ENCODE results near the gene DHRS1.

GRCh38 chr14:24290746-24291145, 8.8 kb downstream of the DHRS1 start:
- TF ChIP-seq JUNB (IDR thresholded peaks at IDR 0.05) (no peak), MYC (IDR thresholded peaks at IDR 0.05; ENCODE audit: borderline replicate concordance, low read length) (no peak), CHD4 (IDR thresholded peaks at IDR 0.05; ENCODE audit: borderline replicate concordance) (no peak), POLR2A (IDR thresholded peaks at IDR 0.05; ENCODE audit: low read length) (no peak), CTCF (IDR thresholded peaks at IDR 0.05) (no peak), CHD2 (IDR thresholded peaks at IDR 0.05; ENCODE audit: low read length, partially characterized antibody) (no peak), SMC3 (IDR thresholded peaks at IDR 0.05) (no peak), MAX (IDR thresholded peaks at IDR 0.05) (no peak), ZFP36 (IDR thresholded peaks at IDR 0.05; ENCODE audit: borderline replicate concordance, partially characterized antibody) (no peak), RFX5 (IDR thresholded peaks at IDR 0.05) (no peak), ZSCAN20 (CRISPR knock-in tag; IDR thresholded peaks at IDR 0.05) (no peak), SREBF2 (IDR thresholded peaks at IDR 0.05) (no peak)
- TF ChIP-seq, protein P1, sequence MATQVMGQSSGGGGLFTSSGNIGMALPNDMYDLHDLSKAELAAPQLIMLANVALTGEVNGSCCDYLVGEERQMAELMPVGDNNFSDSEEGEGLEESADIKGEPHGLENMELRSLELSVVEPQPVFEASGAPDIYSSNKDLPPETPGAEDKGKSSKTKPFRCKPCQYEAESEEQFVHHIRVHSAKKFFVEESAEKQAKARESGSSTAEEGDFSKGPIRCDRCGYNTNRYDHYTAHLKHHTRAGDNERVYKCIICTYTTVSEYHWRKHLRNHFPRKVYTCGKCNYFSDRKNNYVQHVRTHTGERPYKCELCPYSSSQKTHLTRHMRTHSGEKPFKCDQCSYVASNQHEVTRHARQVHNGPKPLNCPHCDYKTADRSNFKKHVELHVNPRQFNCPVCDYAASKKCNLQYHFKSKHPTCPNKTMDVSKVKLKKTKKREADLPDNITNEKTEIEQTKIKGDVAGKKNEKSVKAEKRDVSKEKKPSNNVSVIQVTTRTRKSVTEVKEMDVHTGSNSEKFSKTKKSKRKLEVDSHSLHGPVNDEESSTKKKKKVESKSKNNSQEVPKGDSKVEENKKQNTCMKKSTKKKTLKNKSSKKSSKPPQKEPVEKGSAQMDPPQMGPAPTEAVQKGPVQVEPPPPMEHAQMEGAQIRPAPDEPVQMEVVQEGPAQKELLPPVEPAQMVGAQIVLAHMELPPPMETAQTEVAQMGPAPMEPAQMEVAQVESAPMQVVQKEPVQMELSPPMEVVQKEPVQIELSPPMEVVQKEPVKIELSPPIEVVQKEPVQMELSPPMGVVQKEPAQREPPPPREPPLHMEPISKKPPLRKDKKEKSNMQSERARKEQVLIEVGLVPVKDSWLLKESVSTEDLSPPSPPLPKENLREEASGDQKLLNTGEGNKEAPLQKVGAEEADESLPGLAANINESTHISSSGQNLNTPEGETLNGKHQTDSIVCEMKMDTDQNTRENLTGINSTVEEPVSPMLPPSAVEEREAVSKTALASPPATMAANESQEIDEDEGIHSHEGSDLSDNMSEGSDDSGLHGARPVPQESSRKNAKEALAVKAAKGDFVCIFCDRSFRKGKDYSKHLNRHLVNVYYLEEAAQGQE (IDR thresholded peaks at IDR 0.05): no peak
- TF ChIP-seq, protein P2, sequence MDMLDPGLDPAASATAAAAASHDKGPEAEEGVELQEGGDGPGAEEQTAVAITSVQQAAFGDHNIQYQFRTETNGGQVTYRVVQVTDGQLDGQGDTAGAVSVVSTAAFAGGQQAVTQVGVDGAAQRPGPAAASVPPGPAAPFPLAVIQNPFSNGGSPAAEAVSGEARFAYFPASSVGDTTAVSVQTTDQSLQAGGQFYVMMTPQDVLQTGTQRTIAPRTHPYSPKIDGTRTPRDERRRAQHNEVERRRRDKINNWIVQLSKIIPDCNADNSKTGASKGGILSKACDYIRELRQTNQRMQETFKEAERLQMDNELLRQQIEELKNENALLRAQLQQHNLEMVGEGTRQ (IDR thresholded peaks at IDR 0.05): no peak

Data from A549 (cell line).